GM13977 (cell line): ENCODE measurements around the gene LEO1.
"Not testable (repeated sequence)": the region's sequence is repeated elsewhere in the genome, so short reads cannot be mapped to it uniquely, and the experiment has no call there.

Experiments
- DNase-seq: peaks from one replicate; pipeline ENCODE4 v3.0.0; 2012; ENCODE audit warnings: low spot score
- in situ Hi-C: fragments of 300-500 bp; cut with MboI; formaldehyde crosslinking; loops from one replicate; pipeline ENCODE4 v1.12.0; 2022; ENCODE audit warnings: low sequenced_read_pairs, low pct_unique_long_range_greater_than_20kb, mixed read lengths, inconsistent platforms; ENCODE audit not compliant: unreplicated experiment
- TF ChIP-seq, protein P1 (sequence below): IDR thresholded peaks from 2 replicates; pipeline ENCODE4 v1.5.1; 2012; ENCODE audit warnings: mild to moderate bottlenecking, control low read depth; ENCODE audit not compliant: insufficient read depth; ENCODE audit errors: extremely low read depth, missing control alignments

The LEO1 gene

DNA sequence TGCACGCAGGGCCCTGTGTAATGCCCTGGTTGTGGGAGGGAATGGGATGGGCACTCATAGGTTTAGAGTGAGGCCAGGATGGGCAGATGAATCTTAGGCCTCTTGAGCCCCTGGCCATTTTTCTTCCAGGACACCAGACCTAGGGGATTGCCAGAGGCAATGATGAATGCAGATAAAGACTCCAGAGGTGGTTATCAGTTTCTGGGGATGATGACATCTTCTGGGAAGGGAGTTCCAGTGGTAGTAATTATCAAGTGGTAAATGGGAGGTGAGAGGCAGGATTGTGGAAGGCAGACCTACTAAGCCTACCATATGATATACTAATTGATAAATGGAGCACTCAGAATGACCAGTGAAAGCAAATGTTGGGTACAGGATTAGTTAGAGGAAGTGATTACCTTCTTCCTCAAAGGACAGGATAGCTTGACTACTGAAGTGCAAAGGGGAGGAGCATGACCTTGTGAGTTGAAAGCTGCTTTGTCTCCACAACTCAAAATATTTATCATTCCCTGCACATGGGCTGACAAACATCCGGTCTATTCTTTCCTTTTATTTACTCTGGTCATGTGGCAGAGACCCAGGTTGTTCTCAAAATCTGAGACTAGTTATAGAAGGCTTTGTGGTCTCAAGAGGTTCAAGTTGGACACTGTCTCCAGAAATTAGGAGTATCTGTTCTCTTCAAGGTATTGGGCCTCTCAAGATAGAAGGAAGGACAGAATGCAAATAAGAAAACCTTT is 37.3 kb upstream of the LEO1 start:
- TF ChIP-seq, protein P1, sequence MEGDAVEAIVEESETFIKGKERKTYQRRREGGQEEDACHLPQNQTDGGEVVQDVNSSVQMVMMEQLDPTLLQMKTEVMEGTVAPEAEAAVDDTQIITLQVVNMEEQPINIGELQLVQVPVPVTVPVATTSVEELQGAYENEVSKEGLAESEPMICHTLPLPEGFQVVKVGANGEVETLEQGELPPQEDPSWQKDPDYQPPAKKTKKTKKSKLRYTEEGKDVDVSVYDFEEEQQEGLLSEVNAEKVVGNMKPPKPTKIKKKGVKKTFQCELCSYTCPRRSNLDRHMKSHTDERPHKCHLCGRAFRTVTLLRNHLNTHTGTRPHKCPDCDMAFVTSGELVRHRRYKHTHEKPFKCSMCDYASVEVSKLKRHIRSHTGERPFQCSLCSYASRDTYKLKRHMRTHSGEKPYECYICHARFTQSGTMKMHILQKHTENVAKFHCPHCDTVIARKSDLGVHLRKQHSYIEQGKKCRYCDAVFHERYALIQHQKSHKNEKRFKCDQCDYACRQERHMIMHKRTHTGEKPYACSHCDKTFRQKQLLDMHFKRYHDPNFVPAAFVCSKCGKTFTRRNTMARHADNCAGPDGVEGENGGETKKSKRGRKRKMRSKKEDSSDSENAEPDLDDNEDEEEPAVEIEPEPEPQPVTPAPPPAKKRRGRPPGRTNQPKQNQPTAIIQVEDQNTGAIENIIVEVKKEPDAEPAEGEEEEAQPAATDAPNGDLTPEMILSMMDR: no peak
- no peak for DNase-seq
- in situ Hi-C loops: no loop called here

DNA sequence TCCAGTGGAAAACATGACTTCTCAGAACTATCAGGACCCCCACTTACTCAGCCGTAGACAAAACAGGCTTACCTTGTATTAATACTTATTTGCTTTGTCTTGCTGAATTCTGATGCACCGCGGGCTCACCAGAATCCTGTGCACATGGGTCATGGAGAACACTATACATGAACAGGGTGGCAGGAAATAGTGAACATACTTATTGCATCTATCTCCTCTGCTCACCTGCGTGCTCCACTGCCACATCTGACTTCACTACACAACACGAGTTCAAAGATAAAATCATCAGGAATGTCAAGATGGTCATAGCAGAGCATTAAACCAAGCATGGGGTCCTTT is 36.8 kb upstream of the LEO1 start:
- TF ChIP-seq, protein P1: no peak
- DNase-seq: no peak
- in situ Hi-C loops: no loop called here

DNA sequence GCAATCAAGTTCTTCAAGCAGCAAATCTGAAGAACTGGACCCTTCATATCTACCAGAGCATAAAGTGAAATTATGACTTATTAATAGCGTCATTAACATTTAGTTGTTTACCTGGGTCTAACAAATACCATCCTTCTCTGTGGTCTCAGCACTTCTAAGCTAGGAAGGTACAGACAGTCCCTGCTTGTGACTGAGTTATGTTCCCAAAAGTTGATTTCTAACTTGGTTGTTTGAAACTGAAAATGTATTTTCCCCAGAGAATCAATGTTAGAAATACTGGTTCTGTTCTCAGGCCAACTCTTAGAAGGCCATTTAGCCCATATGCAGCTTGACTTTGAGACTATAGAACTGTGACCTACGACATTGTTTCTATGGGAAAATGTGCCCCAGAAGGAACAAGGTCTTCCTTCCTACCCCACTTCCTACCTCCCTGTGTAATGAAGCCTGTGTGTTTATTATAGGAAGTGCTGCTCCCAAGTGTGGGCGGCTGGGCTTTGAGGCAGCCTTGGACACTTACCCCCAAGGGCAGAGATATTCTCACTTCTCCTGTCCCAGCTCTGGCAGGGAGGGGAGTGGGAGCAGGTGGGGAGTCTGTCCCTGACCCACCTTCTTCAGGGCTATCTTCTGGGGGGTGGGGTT is 35.2 kb upstream of the LEO1 start:
- TF ChIP-seq, protein P1: no peak
- DNase-seq: no peak
- in situ Hi-C loops: no loop called here

DNA sequence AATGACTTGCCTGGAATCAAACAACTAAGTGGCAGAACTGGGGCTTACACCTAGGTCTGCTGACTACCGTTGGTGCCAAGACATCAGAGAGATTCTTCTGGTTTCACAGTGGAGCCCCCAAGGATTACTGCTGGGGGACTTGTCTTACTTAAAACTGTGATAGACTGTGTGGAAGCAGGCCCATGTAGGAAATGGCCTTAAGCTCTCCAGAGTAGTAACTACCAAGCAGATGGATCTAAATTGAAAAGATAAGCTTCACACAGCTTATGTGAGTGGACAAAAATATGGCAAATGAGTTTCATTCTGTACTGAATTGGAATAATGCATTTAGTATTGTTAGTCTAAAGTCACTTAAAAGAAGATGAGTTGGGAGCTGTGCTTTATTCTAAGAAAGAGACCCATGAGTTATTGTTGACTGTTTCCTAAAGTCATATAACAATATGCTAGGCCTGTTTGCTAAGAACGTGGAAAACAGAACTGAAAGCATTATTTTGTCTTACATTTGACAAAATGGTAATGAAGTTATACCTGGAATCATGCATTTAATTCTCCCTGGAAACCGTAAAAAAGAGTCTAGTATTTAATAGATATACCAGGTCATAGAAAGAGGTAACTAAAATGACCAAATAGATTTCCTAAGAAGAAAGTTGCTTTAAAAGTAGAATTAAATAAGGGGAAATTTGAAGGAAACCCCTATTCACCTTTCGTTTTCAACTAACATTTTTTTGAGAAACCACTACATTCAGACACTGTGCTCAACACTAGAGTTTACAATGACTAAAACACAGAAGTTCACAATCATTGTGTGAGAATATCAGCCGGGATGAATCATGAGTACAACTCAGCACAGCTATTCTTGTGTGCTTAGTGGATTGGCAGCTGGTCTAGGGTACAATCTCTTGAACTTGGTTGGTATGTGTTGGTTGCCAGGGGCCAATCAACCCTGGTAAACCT is 34.4 kb upstream of the LEO1 start:
- TF ChIP-seq, protein P1: no peak
- DNase-seq: peak; percentile 60

DNA sequence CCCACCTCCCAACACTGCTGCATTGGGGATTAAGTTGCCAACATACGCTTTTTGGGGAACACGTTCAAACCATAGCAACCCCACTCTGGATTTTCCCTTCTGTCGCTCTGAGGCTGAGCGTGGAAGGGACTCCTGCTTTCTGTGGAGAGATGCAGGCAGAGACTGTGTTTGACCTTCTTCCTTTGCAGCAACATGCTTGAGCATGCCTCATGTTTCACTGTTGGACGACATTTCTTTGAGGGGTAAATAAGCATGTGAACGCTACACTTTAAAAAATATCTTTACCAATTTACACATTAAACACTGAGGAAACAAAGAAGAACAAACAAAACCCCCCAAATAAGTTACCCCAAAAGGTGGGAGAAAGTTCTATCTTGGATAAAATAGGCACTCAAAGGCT is 33.2 kb upstream of the LEO1 start:
- TF ChIP-seq, protein P1: no peak
- in situ Hi-C loops: no loop called here
- DNase-seq: no peak

More for the DNA sequence above, 34.4 kb upstream of the LEO1 start:
- in situ Hi-C loops: no loop called here

DNA sequence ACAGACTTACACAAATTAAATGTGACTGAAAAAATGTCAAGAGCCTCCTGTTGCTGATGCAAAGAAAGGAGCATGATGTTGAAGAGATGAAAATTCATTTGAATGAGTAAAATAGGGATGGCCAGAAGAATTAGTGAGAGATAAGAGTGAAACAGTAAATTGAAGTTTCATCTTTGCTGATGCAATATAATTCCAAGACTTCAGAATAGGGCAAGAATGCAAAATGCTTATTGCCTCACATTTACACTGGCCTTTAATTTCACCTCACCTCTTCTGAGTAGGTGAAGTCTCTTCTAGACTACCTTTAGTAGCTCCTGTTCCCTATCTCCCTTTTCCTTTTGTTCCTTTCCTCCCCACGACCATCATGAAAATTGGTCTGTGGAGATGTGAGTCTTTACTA is 32.1 kb upstream of the LEO1 start:
- no peak for DNase-seq
- TF ChIP-seq, protein P1: no peak
- in situ Hi-C loops: no loop called here

DNA sequence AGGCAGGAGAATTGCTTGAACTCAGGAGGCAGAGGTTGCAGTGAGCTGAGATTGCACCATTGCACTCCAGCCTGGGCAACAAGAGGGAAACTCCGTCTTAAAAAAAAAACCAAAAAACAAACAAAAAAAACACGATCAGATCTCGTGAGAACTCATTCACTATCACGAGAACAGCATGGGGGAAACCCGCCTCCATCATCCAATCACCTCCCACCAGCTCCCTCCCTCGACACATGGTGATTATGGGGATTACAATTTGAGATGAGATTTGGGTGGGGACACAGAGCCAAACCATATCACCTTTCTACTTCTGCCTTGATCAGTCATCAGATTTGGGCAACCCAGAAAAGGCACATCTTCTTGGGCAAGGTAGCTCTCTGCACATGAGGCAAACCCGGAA is 31.5 kb upstream of the LEO1 start:
- in situ Hi-C loops, DNase-seq: not testable (repeated sequence)
